Mesodermal cell (in vitro differentiated cells): Measurements from ENCODE around the gene SSBP1.
A peak's percentile ranks its signal among the peaks of the same experiment; 100 is the strongest.

Source experiments
- H3K27ac ChIP-seq: 2 replicates; pipeline ENCODE4 v1.7.0; 2013; ENCODE audit warnings: mild to moderate bottlenecking, low read depth, low read length, moderate library complexity; ENCODE audit not compliant: severe bottlenecking
- H3K36me3 ChIP-seq: 2 replicates; pipeline ENCODE4 v1.7.1; 2013; ENCODE audit warnings: mild to moderate bottlenecking, low read length, moderate library complexity; ENCODE audit not compliant: control insufficient read depth, insufficient read depth
- H3K4me1 ChIP-seq: one replicate; pipeline ENCODE4 v1.7.1; 2013; ENCODE audit warnings: mild to moderate bottlenecking, low read length; ENCODE audit not compliant: insufficient read depth, control insufficient read depth, poor library complexity, severe bottlenecking
- H3K4me3 ChIP-seq: 2 replicates; pipeline ENCODE4 v1.7.0; 2013; ENCODE audit warnings: low read length, control low read depth, mild to moderate bottlenecking; ENCODE audit not compliant: insufficient read depth, poor library complexity, severe bottlenecking; ENCODE audit errors: extremely low read depth
- H3K9me3 ChIP-seq: 2 replicates; pipeline ENCODE4 v1.7.1; 2013; ENCODE audit warnings: mild to moderate bottlenecking, low read length, moderate library complexity; ENCODE audit not compliant: control insufficient read depth
- WGBS, 2 experiments: methylation state at CpG; one replicate each; pipeline ENCODE4 v1.1.5; 2013; ENCODE audit warnings: missing lambda C conversion rate in 2 of 2; ENCODE audit not compliant: insufficient coverage in 2 of 2; 5-methylcytosine and 5-hydroxymethylcytosine counted together

Gene SSBP1

DNA sequence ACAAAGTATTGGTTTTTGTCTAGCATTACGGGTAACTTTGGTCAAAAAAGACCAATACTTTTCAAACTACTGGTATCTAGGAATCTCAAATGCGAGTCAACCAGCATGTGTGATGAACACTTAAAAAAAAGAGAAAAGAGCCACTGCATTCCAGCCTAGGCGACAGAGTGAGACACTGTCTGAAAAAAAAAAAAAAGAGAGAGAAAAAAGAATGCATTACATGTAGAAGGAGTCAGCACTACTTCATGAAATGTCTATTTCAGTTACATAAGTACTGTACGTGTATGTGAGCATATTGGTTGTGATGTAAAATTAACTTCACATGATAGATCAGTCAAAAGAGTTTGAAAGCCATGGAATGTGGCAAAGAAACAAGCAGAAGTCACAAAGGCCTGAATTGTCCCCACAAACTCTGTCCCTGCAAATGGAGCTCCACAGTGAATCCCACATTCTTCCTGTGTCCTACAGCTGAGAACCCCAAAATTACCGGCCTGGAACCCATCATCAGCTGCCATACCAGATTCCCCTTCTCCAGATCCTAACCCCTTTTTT lies 37.8 kb upstream of the SSBP1 start:
- H3K4me1 ChIP-seq: peaks cover 23% of the 10 kb centered on the region
- peak overlapping the region; percentile 63 for H3K4me3 ChIP-seq
- 78 to 92% methylated on average over 3 to 4 of the region's 5 CpGs for WGBS, 2 experiments
- no peaks in the 10 kb centered on the region for H3K36me3 ChIP-seq
- no peak overlapping the region for H3K27ac ChIP-seq
- H3K9me3 ChIP-seq: no peaks in the 10 kb centered on the region

DNA sequence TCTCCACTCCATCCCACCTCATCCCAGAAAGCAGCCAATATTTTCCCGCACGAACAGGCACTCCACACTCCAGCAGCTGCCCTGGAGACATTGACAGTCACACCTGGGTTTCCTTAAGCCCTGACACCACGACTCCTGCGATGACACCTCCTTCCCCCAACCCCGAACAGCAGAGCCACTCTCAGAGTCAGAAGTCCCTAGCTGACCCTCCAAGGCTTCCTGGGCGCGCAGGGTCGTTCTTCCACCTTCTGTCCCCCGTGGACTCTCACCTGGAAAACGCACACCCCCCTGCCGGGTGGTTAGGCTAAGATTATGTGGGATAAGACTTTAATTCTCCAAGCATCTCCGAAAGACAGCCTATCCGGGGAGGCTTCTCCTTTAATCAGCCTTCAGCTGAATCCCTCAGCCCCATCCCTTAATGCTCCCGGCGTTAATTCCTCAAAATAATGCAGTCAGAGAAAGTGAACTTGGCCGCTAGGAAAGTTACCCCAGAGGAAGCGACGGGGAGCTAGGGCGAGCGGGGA lies 37.2 kb upstream of the SSBP1 start:
- Histone ChIP-seq H3K4me3 (peak overlapping the region; percentile 63), H3K27ac (no peak overlapping the region), H3K4me1 (peaks cover 23% of the 10 kb centered on the region), H3K36me3 (no peaks in the 10 kb centered on the region), H3K9me3 (no peaks in the 10 kb centered on the region)
- 17 to 25% methylated on average over 2 to 5 of the region's 20 CpGs for WGBS, 2 experiments

DNA sequence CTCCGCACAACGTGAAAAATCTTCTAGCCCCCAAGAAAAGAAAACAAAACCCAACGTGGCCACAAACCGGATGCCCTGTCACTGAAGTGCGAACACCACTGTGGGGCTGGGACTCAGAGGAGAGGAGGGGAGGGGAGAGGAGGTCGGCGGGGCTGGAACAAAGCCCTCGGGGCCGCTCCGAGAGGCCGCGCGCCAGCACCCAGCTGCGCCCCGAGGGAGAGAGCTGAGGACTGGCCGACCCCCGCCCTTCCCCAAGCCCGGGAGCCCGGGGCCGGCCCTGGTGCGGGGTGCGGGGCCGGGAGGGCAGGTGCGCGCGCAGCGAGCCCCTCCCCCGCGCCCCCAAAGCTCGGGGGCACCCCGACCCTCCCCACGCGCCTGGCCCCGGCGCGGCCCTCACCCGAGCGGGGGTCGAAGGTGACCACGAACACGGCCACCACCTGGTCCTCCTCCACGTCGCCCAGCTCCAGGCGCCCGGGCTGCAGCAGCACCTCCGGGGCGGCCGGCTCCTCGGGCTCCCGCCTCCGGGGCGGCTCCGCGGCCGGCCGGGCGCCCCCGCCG lies 36.6 kb upstream of the SSBP1 start:
- H3K27ac ChIP-seq: no peak overlapping the region
- H3K4me1 ChIP-seq: peaks cover 23% of the 10 kb centered on the region
- 0% methylated on average over 34 to 35 of the region's 59 CpGs for WGBS, 2 experiments
- no peaks in the 10 kb centered on the region for H3K36me3 ChIP-seq
- H3K4me3 ChIP-seq: peak overlapping the region; percentile 63
- no peaks in the 10 kb centered on the region for H3K9me3 ChIP-seq

DNA sequence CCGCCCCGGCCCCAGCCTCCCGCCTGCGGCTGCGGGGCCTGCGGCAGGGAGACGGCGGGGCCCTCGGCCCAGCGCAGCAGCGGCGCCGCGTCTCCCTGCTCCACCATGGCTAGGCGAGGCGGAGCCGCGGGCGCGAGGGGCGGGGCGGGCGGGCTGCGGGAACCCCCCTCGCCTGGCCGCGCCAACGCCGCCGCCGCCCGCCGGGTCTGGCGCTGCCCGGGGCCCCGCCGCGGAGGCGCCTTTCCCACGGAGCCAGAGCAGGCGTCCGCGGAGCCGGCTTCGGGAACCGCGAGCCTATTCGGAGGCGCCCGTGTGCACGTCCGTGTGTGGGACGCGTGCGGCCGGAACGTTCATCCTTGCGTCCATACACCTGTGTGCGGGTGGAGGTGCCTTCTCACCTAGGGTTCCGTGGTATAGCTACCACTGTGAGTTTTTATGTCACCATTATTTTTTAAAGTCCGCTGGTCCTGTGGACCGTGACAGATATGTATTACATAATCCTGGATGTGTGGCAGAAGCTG lies 36.1 kb upstream of the SSBP1 start, which contains the start of gene DENND11:
TSS of gene DENND11 (minus strand) at position 120 of the 521 bp plus-strand sequence. CDS start at position 107, 13 bp downstream.
- Histone ChIP-seq H3K4me1 (peaks cover 23% of the 10 kb centered on the region), H3K9me3 (no peaks in the 10 kb centered on the region), H3K36me3 (no peaks in the 10 kb centered on the region), H3K27ac (no peak within 1 kb of the TSS), H3K4me3 (peak within 1 kb of the TSS; percentile 63)
- WGBS, 2 experiments: 0% methylated on average over 31 to 60 of the region's 62 CpGs

DNA sequence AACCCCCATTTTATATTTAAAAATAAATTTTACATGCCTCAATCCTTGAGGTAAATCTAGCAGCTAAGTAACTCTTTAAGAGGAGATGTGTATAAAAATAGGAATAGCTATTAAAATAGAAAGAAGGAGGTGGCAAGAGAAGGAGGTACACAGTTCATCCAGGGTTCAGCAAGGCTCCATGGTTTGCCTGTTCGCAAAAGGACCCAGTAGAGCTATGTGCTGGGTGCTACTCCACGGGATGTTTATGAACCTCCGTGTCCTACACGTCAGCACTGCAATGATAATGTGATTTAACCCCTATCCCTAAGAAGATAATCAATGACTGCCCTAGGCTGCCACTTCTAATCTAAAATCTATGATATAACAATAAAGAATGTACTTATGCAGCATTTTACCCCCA lies 35.3 kb upstream of the SSBP1 start:
- Histone ChIP-seq H3K36me3 (no peaks in the 10 kb centered on the region), H3K27ac (no peak overlapping the region)
- 90 to 100% methylated on average over 1 to 4 of the region's 4 CpGs for WGBS, 2 experiments

DNA sequence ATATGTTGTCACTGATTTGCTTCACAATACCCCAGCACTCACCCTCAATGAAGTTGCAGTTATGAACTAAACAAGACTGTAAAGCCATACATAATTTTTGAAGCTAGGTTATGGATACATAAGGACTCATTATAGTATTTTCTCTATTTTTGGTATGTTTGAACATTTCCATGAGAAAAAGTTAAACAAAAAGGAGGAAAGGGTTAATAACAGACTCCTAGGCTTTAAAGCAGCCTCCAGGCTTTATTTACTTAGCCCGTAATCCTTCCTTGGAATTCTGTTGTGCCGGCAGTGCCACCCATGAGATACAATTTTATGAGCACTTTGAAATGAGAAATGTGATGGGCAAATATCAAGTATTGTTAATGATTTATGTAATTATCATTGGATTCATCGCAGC lies 34.0 kb upstream of the SSBP1 start:
- Histone ChIP-seq H3K27ac (no peak overlapping the region), H3K9me3 (no peaks in the 10 kb centered on the region), H3K4me1 (peaks cover 23% of the 10 kb centered on the region), H3K36me3 (no peaks in the 10 kb centered on the region), H3K4me3 (no peak overlapping the region)
- WGBS, 2 experiments: 73% methylated on average over 1 of the region's 3 CpGs; no CpG with 5 or more reads in 1 of the 2 experiments

More for the DNA sequence above, 35.3 kb upstream of the SSBP1 start:
- no peaks in the 10 kb centered on the region for H3K9me3 ChIP-seq
- peaks cover 23% of the 10 kb centered on the region for H3K4me1 ChIP-seq
- H3K4me3 ChIP-seq: no peak overlapping the region

DNA sequence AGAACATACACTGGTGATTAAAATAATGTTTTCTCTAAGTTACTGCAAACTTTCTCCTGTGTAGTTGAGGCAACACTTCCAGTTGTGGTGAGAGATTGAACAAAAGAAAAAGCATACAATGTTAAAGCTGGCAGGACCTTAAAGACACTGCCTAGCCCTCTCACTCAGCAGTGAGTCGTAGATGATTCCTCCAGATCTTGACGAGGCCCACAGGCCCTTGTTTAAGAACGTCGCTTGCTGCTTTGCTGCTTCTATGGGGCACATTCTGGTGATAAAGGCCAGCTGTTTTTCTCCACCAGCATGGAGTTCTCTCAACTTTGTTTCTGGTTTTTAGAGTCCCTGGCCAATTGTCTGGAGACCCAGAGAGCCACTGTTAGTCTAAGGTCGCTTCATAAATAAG lies 33.4 kb upstream of the SSBP1 start:
- Histone ChIP-seq H3K36me3 (no peaks in the 10 kb centered on the region), H3K4me1 (peaks cover 23% of the 10 kb centered on the region), H3K4me3 (no peak overlapping the region), H3K9me3 (no peaks in the 10 kb centered on the region), H3K27ac (peak overlapping the region; percentile 59)
- 64 to 73% methylated on average over 5 of the region's 5 CpGs for whole genome bisulfite sequencing, 2 experiments

DNA sequence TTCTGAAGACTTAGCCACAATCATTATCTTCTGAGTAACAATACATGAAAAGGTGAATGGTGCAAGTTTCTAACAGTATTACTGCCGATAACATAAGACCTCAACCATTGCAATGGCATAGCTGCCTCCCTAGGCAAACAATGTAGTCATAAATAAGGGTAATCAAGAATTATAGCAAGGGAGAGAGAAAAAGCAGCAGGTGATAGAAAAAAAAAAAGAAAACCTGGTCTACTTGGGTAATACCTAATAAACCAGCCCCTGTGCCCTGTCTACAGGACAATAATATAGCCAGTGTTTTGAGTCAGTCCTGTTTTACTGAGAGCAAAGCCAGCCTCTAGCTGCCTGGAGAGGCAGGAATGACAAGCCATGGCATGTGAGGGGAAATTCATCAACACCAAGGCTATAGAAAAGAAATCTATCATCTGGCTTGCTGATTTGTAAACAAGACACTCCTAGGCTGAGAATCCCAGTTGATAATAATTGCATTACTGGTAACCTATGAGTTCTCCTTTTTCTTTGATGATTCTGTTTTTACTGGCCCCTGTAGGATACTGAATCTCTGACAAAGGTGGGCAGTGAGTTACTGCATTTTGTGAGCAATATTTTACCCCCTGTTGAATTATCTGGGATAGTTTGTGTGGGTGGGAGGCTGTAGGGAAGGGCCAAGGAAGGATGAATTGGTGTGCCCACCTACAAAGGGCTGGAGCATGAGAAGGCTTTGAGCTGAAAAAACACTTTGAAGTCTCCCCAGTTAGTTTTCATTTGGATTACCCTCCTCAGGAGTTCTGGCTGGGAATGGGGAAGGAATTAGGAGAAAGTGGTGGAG lies 31.7 kb upstream of the SSBP1 start:
- Histone ChIP-seq H3K4me1 (peaks cover 15% of the 10 kb centered on the region), H3K9me3 (no peaks in the 10 kb centered on the region), H3K4me3 (no peak overlapping the region), H3K36me3 (no peaks in the 10 kb centered on the region), H3K27ac (no peak overlapping the region)
- no CpG with 5 or more reads among the region's 1 CpG for WGBS, 2 experiments

DNA sequence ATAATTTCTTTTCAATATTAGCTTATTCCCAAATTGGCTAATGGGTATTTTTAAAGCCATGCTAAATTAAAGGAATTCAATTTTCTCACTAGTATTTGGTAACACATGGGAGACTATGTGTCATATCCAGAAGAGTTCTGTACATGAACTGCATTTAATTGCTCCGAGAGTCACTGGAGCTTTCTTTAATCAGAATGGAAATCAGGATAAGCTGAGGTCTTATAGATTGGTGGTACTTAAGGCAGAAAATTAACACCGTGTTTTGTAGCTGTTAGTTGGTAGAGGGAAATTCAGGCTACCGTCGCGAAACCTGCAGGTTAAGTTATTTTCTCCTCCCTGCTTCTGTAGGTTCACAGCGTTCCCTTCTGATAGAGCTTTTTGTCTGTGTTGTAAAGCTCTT lies 29.8 kb upstream of the SSBP1 start, which contains the start of gene WEE2:
TSS of gene WEE2 (plus strand) at position 3 of the 400 bp plus-strand sequence. CDS start 406 bp downstream, outside the sequence.
- no peaks in the 10 kb centered on the region for H3K9me3 ChIP-seq
- WGBS, 2 experiments: 89 to 90% methylated on average over 2 to 4 of the region's 6 CpGs
- H3K36me3 ChIP-seq: no peaks in the 10 kb centered on the region
- H3K4me1 ChIP-seq: peaks cover 15% of the 10 kb centered on the region
- H3K27ac ChIP-seq: no peak within 1 kb of the TSS
- H3K4me3 ChIP-seq: no peak within 1 kb of the TSS

DNA sequence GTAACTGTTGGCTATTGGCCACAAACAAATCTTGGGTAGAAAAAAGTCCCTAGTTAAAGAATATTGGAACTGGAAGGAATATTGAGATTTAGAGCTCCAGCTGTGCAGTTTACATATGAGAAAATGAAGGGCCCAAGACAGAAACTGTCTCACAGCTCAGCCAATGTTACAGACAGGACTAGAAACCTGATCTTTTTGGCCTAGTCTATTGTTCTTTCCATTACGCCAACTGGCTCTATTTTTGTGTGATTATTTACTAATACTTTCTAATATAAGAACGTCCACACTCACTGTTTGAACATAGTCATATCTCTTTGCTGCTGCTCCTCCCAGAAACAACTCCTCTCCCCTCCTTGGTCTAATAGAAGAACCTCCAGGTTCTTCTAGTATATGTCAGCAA lies 28.8 kb upstream of the SSBP1 start:
- Histone ChIP-seq H3K27ac (no peak overlapping the region), H3K4me1 (peaks cover 10% of the 10 kb centered on the region), H3K9me3 (no peaks in the 10 kb centered on the region), H3K36me3 (no peaks in the 10 kb centered on the region), H3K4me3 (no peak overlapping the region)
- no CpG with 5 or more reads among the region's 2 CpGs for WGBS, 2 experiments
